ENCODE results near the gene PLEKHH3. TPM values are rescaled to one million over a fixed set of nuclear protein-coding genes. Genes with fewer than 3 reads are reported as not detected.

The PLEKHH3 gene
- total RNA-seq, 1 experiment from 2014 or later = 11.9 TPM

- no peak for DNase-seq (ENCODE audit: low spot score)
- Histone ChIP-seq H3K9me3 (ENCODE audit: low read depth, low read length, poor library complexity, severe bottlenecking) (no peaks in the 10 kb centered on the region), H3K4me1 (ENCODE audit: insufficient read depth, low read length, poor library complexity, severe bottlenecking) (no peaks in the 10 kb centered on the region), H3K36me3 (ENCODE audit: insufficient read depth, low read length, poor library complexity, severe bottlenecking) (no peaks in the 10 kb centered on the region), H3K27ac (ENCODE audit: low read depth, low read length, poor library complexity, severe bottlenecking) (no peak overlapping the region), H3K4me3 (ENCODE audit: low read depth, low read length, poor library complexity, severe bottlenecking) (no peak overlapping the region), H3K27me3 (replicated peaks; ENCODE audit: insufficient read depth, low read depth, low read length, poor library complexity) (no peaks in the 10 kb centered on the region)
- ChIA-PET CTCF (no interaction called here), POLR2A (ENCODE audit: low non-redundant PET) (no interaction called here)
- BruUV-seq (replicated peaks) = no TSS peak
- intact Hi-C loops (cut with micrococcal nuclease; ENCODE audit: unreplicated experiment) = no loop called here
- TF ChIP-seq CTCF (conservative IDR thresholded peaks at IDR 0.05; ENCODE audit: low read depth, low read length) (no peak), EZH2 (IDR thresholded peaks at IDR 0.05; ENCODE audit: borderline replicate concordance, low read depth, low read length, poor library complexity, severe bottlenecking) (no peak)
Measured at GRCh38 chr17:42651392-42651791, 25.4 kb downstream of the PLEKHH3 start.

- POLR2A ChIA-PET (ENCODE audit: low non-redundant PET) = no interaction called here
Measured at GRCh38 chr17:42647778-42648177, 29.0 kb downstream of the PLEKHH3 start.

GRCh38 chr17:42642336-42642735, 34.5 kb downstream of the PLEKHH3 start:
- Histone ChIP-seq H3K4me1 (ENCODE audit: insufficient read depth, low read length, poor library complexity, severe bottlenecking) (no peaks in the 10 kb centered on the region), H3K27me3 (replicated peaks; ENCODE audit: insufficient read depth, low read depth, low read length, poor library complexity) (no peaks in the 10 kb centered on the region), H3K9me3 (ENCODE audit: low read depth, low read length, poor library complexity, severe bottlenecking) (no peaks in the 10 kb centered on the region), H3K36me3 (ENCODE audit: insufficient read depth, low read length, poor library complexity, severe bottlenecking) (no peaks in the 10 kb centered on the region), H3K4me3 (ENCODE audit: low read depth, low read length, poor library complexity, severe bottlenecking) (no peak overlapping the region), H3K27ac (ENCODE audit: low read depth, low read length, poor library complexity, severe bottlenecking) (no peak overlapping the region)
- DNase-seq (ENCODE audit: low spot score) = no peak
- no peak for TF ChIP-seq EZH2 (IDR thresholded peaks at IDR 0.05; ENCODE audit: borderline replicate concordance, low read depth, low read length, poor library complexity, severe bottlenecking)
- no peak for TF ChIP-seq CTCF (conservative IDR thresholded peaks at IDR 0.05; ENCODE audit: low read depth, low read length)
- intact Hi-C loops (cut with micrococcal nuclease; ENCODE audit: unreplicated experiment) = no loop called here
- ChIA-PET CTCF (no interaction called here), POLR2A (ENCODE audit: low non-redundant PET) (no interaction called here)
- no TSS peak for BruUV-seq (replicated peaks)

More at GRCh38 chr17:42647778-42648177, 29.0 kb downstream of the PLEKHH3 start:
- CTCF ChIA-PET = no interaction called here
- intact Hi-C loops (cut with micrococcal nuclease; ENCODE audit: unreplicated experiment) = no loop called here
- BruUV-seq (replicated peaks) = no TSS peak
- no peak for DNase-seq (ENCODE audit: low spot score)
- Histone ChIP-seq H3K9me3 (ENCODE audit: low read depth, low read length, poor library complexity, severe bottlenecking) (no peaks in the 10 kb centered on the region), H3K36me3 (ENCODE audit: insufficient read depth, low read length, poor library complexity, severe bottlenecking) (no peaks in the 10 kb centered on the region), H3K4me1 (ENCODE audit: insufficient read depth, low read length, poor library complexity, severe bottlenecking) (no peaks in the 10 kb centered on the region), H3K27me3 (replicated peaks; ENCODE audit: insufficient read depth, low read depth, low read length, poor library complexity) (no peaks in the 10 kb centered on the region), H3K27ac (ENCODE audit: low read depth, low read length, poor library complexity, severe bottlenecking) (no peak overlapping the region), H3K4me3 (ENCODE audit: low read depth, low read length, poor library complexity, severe bottlenecking) (no peak overlapping the region)
- no peak for TF ChIP-seq EZH2 (IDR thresholded peaks at IDR 0.05; ENCODE audit: borderline replicate concordance, low read depth, low read length, poor library complexity, severe bottlenecking)

- TF ChIP-seq EZH2 (IDR thresholded peaks at IDR 0.05; ENCODE audit: borderline replicate concordance, low read depth, low read length, poor library complexity, severe bottlenecking) = no peak
- no peak for TF ChIP-seq CTCF (conservative IDR thresholded peaks at IDR 0.05; ENCODE audit: low read depth, low read length)
- no peak for DNase-seq (ENCODE audit: low spot score)
- Histone ChIP-seq H3K4me1 (ENCODE audit: insufficient read depth, low read length, poor library complexity, severe bottlenecking) (no peaks in the 10 kb centered on the region), H3K4me3 (ENCODE audit: low read depth, low read length, poor library complexity, severe bottlenecking) (no peak overlapping the region), H3K36me3 (ENCODE audit: insufficient read depth, low read length, poor library complexity, severe bottlenecking) (no peaks in the 10 kb centered on the region), H3K27me3 (replicated peaks; ENCODE audit: insufficient read depth, low read depth, low read length, poor library complexity) (no peaks in the 10 kb centered on the region), H3K27ac (ENCODE audit: low read depth, low read length, poor library complexity, severe bottlenecking) (no peak overlapping the region), H3K9me3 (ENCODE audit: low read depth, low read length, poor library complexity, severe bottlenecking) (no peaks in the 10 kb centered on the region)
- no TSS peak for BruUV-seq (replicated peaks)
- intact Hi-C loops (cut with micrococcal nuclease; ENCODE audit: unreplicated experiment) = no loop called here
- ChIA-PET POLR2A (ENCODE audit: low non-redundant PET) (no interaction called here), CTCF (no interaction called here)
Measured at GRCh38 chr17:42640121-42640520, 36.7 kb downstream of the PLEKHH3 start.

All from A673 (cell line).